ENCODE measurements around the gene CTNNA2. TPM values are rescaled to one million over a fixed set of nuclear protein-coding genes. Genes with fewer than 3 reads are reported as not detected.

The CTNNA2 gene
- total and polyA plus RNA-seq, 12 donors, result 0.12 to 5.0 (median 1.4) TPM; not detected in 1

GRCh38 chr2:80473796-80474195 lies 960.9 kb downstream of the CTNNA2 start:
- no peak overlapping the region for H3K27ac ChIP-seq
- 23 to 74% (median 39%) methylated on average over 1 of the region's 1 CpG for WGBS, 4 donors
- H3K27me3 ChIP-seq, result no peaks in the 10 kb centered on the region
- TF ChIP-seq CTCF (IDR thresholded peaks at IDR 0.05), result no peak
- TF ChIP-seq POLR2A (IDR thresholded peaks at IDR 0.05), result no peak
- H3K36me3 ChIP-seq (replicated peaks in 1 of 2), result no peaks in the 10 kb centered on the region
- H3K4me1 ChIP-seq (replicated peaks in 1 of 2), result no peaks in the 10 kb centered on the region
- H3K4me3 ChIP-seq, result no peak overlapping the region
- no peaks in the 10 kb centered on the region for H3K9me3 ChIP-seq (replicated peaks in 1 of 3)
- intact Hi-C loops (cut with DNase I), result no loop called here
- no peak for DNase-seq

- no peak overlapping the region for H3K27ac ChIP-seq
- intact Hi-C loops (cut with DNase I), result no loop called here
- WGBS, 4 donors, result 56 to 76% (median 66%) methylated on average over 3 of the region's 3 CpGs
These were observed 963.1 kb downstream of the CTNNA2 start for GRCh38 chr2:80475970-80476369.

GRCh38 chr2:80476535-80477117 lies 963.8 kb downstream of the CTNNA2 start:
- H3K9me3 ChIP-seq (replicated peaks in 1 of 3), result no peaks in the 10 kb centered on the region
- H3K4me1 ChIP-seq (replicated peaks in 1 of 2), result no peaks in the 10 kb centered on the region
- no peaks in the 10 kb centered on the region for H3K27me3 ChIP-seq
- H3K27ac ChIP-seq, result no peak overlapping the region
- whole genome bisulfite sequencing, 4 donors, result 51 to 63% (median 57%) methylated on average over 2 of the region's 2 CpGs
- DNase-seq, result no peak
- H3K4me3 ChIP-seq, result no peak overlapping the region
- H3K36me3 ChIP-seq (replicated peaks in 1 of 2), result no peaks in the 10 kb centered on the region
- intact Hi-C loops (cut with DNase I), result no loop called here
- no peak for TF ChIP-seq CTCF (IDR thresholded peaks at IDR 0.05)
- TF ChIP-seq POLR2A (IDR thresholded peaks at IDR 0.05), result no peak

More at GRCh38 chr2:80475970-80476369, 963.1 kb downstream of the CTNNA2 start:
- TF ChIP-seq POLR2A (IDR thresholded peaks at IDR 0.05) (no peak), CTCF (IDR thresholded peaks at IDR 0.05) (no peak)
- no peak for DNase-seq
- Histone ChIP-seq H3K4me3 (no peak overlapping the region), H3K36me3 (replicated peaks in 1 of 2) (no peaks in the 10 kb centered on the region), H3K9me3 (replicated peaks in 1 of 3) (no peaks in the 10 kb centered on the region), H3K27me3 (no peaks in the 10 kb centered on the region), H3K4me1 (replicated peaks in 1 of 2) (no peaks in the 10 kb centered on the region)

GRCh38 chr2:80482276-80482675 lies 969.4 kb downstream of the CTNNA2 start:
- TF ChIP-seq CTCF (IDR thresholded peaks at IDR 0.05) (no peak), POLR2A (IDR thresholded peaks at IDR 0.05) (no peak)
- Histone ChIP-seq H3K36me3 (replicated peaks in 1 of 2) (no peaks in the 10 kb centered on the region), H3K27ac (no peak overlapping the region), H3K9me3 (replicated peaks in 1 of 3) (no peaks in the 10 kb centered on the region), H3K4me3 (no peak overlapping the region), H3K4me1 (replicated peaks in 1 of 2) (no peaks in the 10 kb centered on the region), H3K27me3 (no peaks in the 10 kb centered on the region)
- WGBS, 4 donors, result 53 to 71% (median 65%) methylated on average over 3 of the region's 3 CpGs
- intact Hi-C loops (cut with DNase I), result no loop called here
- DNase-seq, result no peak
